GM21717 (cell line): ENCODE measurements around the gene GXYLT1.
"Not testable (repeated sequence)": the region's sequence is repeated elsewhere in the genome, so short reads cannot be mapped to it uniquely, and the experiment has no call there.

ENCODE experiments used
- ATAC-seq: cut with Tn5 transposase; IDR thresholded peaks from one replicate; pipeline ENCODE4 v1.9.1; 2021; ENCODE audit warnings: mild to moderate bottlenecking, moderate library complexity; ENCODE audit not compliant: unreplicated experiment

Gene GXYLT1

DNA sequence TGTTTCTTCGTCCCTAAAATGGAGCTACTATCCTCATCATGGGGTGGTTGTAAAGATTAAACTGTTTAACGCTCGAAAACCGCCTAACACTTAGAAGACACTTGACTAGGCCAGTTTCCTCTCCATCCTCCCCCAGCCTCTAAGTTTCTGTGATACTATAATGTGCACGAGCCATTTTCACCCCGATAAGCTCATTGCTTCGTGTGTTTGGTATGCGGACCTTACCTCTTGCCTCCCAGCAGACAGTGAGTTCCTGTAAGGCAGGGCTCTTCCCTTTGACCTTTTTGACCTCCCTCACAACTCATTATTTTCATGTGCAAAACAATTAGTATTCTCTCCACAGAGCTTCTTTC lies 499 bp upstream of the GXYLT1 start:
- ATAC-seq = no peak

- ATAC-seq = peak; percentile 29
Measured at GRCh38 chr12:42144158-42144407, 591 bp downstream of the GXYLT1 start.

GRCh38 chr12:42143452-42144157 lies 1.1 kb downstream of the GXYLT1 start:
- ATAC-seq = no peak

- no peak for ATAC-seq
Measured at GRCh38 chr12:42141981-42142606, 2.6 kb downstream of the GXYLT1 start.

GRCh38 chr12:42140901-42141300 lies 3.8 kb downstream of the GXYLT1 start:
- no peak for ATAC-seq

GRCh38 chr12:42135259-42135814 lies 9.3 kb downstream of the GXYLT1 start:
- no peak for ATAC-seq

GRCh38 chr12:42130672-42131402 lies 13.8 kb downstream of the GXYLT1 start:
- no peak for ATAC-seq

- ATAC-seq = no peak
Measured at GRCh38 chr12:42129595-42130204, 15.0 kb downstream of the GXYLT1 start.

GRCh38 chr12:42128888-42129287 lies 15.8 kb downstream of the GXYLT1 start:
- no peak for ATAC-seq

- ATAC-seq = peak; percentile 54
Measured at GRCh38 chr12:42128327-42128726, 16.3 kb downstream of the GXYLT1 start.

GRCh38 chr12:42126963-42127362 lies 17.7 kb downstream of the GXYLT1 start:
- no peak for ATAC-seq

DNA sequence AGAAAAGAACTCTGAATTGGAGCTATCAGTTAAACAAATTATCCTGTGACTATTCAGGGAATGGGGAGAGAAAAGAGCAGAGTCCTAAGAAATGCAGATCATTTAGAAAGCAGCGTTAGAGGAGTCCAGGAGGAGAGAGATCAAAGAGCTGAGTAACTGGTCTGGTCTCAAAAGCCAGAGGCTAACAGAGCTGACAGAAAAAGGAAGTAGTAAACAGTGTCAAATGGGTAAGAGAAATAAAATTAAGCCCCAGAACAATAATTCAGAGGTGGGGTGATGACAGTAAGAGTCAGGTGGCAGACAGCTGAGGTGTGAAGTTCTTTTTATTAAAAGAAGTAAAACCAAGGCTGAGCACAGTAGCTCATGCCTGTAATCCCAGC lies 19.3 kb downstream of the GXYLT1 start:
- no peak for ATAC-seq

DNA sequence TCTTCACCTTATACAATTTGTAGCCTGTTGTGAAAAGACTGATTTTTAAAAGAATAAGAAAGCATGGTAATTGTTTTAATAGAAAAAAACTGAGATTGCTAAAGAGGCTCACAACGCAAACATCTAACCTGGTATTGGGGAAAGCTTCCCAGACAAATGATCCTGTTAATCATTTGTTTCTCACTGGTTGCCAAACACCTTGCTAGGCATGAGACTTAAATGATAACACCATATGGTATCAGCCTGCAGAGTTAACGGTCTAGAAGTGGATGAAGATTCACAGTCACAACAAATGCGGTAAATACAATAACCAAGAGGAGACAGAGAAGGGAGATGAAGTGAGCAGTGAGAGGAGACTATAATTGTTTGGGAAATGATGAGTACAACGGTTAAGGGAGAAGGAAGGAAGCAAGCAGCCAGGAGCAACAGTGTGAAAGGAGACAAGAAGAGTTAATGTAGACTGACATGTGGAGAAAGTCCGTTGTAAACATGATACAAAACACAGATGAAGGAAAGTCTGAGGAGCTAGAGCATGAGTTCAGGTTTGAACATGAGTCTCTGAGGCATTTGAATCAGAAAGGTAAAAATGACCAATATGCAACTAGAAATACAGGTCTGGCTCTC lies 19.8 kb downstream of the GXYLT1 start:
- ATAC-seq = no peak

GRCh38 chr12:42119085-42119633 lies 25.5 kb downstream of the GXYLT1 start:
- no peak for ATAC-seq

GRCh38 chr12:42118136-42118879 lies 26.4 kb downstream of the GXYLT1 start:
- no peak for ATAC-seq

DNA sequence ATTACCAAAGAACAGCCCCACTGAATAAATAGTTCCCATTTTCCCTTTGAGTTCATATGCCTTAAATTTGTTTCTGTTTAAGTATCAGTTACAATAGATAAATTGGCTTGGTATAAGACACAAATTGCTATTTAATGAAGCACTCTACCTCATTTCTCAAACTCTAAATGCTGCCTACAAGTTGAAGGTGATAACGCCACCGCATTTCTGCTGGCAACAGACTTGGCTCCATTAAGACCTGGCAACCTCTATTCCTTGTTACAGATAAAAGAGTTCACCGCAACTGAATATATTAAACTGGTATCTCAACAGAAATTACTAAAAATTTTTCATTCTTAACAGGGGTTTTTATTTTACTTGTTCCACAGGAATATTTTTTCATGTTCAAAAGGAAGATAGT lies 35.6 kb downstream of the GXYLT1 start:
- no peak for ATAC-seq

DNA sequence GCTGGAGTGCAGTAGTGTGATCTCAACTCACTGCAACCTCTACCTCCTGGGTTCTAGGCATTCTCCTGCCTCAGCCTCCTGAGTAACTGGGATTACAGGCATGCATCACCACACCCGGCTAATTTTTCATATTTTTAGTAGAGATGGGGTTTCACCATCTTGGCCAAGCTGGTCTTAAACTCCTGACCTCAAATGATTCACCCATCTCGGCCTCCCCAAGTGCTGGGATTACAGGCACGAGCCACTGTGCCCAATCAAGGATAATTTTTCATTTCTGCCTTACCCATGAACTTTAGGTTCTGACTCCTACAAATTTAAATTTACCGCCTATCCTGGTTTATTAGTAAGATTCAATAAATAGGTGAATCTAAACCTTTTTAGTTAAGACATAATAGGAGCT lies 37.9 kb downstream of the GXYLT1 start:
- ATAC-seq = not testable (repeated sequence)

DNA sequence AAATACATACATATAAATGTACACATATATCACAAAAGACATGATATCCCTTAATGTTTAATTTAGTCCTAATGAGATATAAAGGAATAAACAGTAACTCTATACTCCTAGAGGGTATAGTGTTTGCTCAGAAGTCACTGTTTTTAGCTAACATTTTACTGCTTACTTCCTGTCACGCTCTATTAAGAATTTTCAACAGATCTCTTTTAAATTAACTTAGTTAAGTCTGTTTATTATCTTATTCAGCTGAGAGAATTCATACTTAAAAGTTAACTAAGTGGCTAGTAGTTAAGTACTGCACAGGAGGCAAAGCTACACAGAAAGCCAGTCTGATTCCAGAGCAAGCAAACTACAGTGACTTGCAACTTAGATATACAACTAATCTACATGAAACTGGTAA lies 39.9 kb downstream of the GXYLT1 start:
- no peak for ATAC-seq

GRCh38 chr12:42104087-42104486 lies 40.6 kb downstream of the GXYLT1 start:
- ATAC-seq = no peak

- ATAC-seq = no peak
Measured at GRCh38 chr12:42103155-42103554, 41.5 kb downstream of the GXYLT1 start.
